PC-9 (cell line): ENCODE results near the gene ALCAM.

Source experiments
- EZH2 ChIP-seq: fragments of 200-600 bp; sonication (generic); IDR thresholded peaks from 2 replicates; pipeline ENCODE4 v1.8.0; 2017; ENCODE audit warnings: antibody characterized with exemption, low read depth
- TF ChIP-seq, protein P1 (sequence below): fragments of 200-600 bp; sonication (generic); conservative IDR thresholded peaks from 2 replicates; pipeline ENCODE4 v1.6.1; 2017; ENCODE audit warnings: mixed run types, antibody characterized with exemption, mild to moderate bottlenecking, moderate library complexity

DNA sequence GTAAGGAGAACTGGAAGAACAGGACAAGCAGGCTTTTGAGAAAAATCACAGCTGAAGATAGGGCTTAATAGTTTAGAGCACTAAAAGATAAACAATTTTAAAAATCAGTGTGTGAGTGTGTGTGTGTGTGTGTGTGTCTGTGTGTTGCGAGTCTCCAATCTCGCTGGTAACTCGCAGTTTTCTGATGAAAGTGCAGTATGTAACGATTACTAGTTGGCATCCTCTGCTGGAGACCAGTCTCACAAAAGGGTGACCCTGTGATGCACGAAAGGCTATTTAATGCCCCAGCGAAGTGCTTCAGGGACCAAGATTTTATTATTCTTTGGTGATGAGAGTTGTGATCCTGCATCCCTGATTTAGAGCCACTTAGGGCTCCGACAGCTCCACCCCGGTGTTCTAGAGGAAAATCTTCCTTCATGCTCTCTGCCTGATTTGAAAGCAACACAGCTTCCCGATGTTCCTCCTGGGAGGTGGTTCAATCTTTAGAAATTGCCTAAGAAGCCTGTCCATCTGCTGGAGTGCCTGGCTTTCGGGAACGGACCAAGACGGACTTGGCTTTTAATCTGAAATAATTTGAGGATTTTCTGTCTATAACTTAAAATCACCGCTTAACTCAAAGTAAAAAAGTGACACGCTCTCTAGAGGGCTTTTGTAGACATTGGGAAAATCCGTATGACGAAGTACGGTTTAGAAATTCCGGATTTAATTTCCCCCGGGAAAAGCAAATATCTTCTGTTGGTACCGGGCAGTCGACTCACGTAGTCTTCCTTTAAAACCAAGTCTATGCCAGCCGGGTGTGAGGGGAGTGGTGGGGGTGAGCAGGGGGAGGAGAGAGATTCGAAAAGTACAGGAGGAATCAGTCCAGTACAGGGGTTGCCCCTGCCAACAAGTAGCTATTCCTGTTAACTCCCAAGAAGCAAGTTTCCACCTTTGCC lies 1.1 kb upstream of the ALCAM start:
- TF ChIP-seq, protein P1, sequence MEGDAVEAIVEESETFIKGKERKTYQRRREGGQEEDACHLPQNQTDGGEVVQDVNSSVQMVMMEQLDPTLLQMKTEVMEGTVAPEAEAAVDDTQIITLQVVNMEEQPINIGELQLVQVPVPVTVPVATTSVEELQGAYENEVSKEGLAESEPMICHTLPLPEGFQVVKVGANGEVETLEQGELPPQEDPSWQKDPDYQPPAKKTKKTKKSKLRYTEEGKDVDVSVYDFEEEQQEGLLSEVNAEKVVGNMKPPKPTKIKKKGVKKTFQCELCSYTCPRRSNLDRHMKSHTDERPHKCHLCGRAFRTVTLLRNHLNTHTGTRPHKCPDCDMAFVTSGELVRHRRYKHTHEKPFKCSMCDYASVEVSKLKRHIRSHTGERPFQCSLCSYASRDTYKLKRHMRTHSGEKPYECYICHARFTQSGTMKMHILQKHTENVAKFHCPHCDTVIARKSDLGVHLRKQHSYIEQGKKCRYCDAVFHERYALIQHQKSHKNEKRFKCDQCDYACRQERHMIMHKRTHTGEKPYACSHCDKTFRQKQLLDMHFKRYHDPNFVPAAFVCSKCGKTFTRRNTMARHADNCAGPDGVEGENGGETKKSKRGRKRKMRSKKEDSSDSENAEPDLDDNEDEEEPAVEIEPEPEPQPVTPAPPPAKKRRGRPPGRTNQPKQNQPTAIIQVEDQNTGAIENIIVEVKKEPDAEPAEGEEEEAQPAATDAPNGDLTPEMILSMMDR = no peak
- no peak for TF ChIP-seq EZH2
